GM12891 (cell line): ENCODE data around the gene PRDM2.

ENCODE experiments used
- POLR2A ChIP-seq: IDR thresholded peaks from 2 replicates; pipeline ENCODE4 v1.6.1; 2011; ENCODE audit warnings: low read depth, low read length, control low read depth
- POLR2AphosphoS5 ChIP-seq: IDR thresholded peaks from 2 replicates; pipeline ENCODE4 v1.6.1; 2011; ENCODE audit warnings: low read depth, low read length, control low read depth

- TF ChIP-seq POLR2A (no peak), POLR2AphosphoS5 (no peak)
Measured at GRCh38 chr1:13826009-13826408, 126.0 kb downstream of the PRDM2 start.
